Thyroid gland (tissue), 4 donors: ENCODE results near the gene IQCC. TPM values are rescaled to one million over a fixed set of nuclear protein-coding genes. Genes with fewer than 3 reads are reported as not detected.

Experiments used
- DNase-seq, 2 donors: peaks; one replicate each; pipeline ENCODE4 v3.0.0-alpha.2; 2019
- H3K27ac ChIP-seq, 3 donors: fragments of 200-600 bp; sonication (generic); 1 replicate in 2 of 3; 2 replicates in 1 of 3; pipeline ENCODE4 v1.5.1; 2016 to 2019; ENCODE audit warnings: mild to moderate bottlenecking in 1 of 3, moderate library complexity in 1 of 3
- H3K27me3 ChIP-seq: fragments of 200-600 bp; sonication (generic); one replicate; pipeline ENCODE4 v1.5.1; 2019
- H3K36me3 ChIP-seq, 2 donors: fragments of 200-600 bp; sonication (generic); one replicate each; pipeline ENCODE4 v1.5.1; 2016 to 2019
- H3K4me1 ChIP-seq, 2 donors: fragments of 200-600 bp; sonication (generic); one replicate each; pipeline ENCODE4 v1.5.1; 2017 to 2019
- H3K4me3 ChIP-seq, 3 donors: fragments of 200-600 bp; sonication (generic); replicated peaks in 1 of 3; 1 replicate in 2 of 3; 2 replicates in 1 of 3; pipeline ENCODE4 v1.5.1; 2016; ENCODE audit warnings: mild to moderate bottlenecking in 1 of 3
- H3K9me3 ChIP-seq: fragments of 200-600 bp; sonication (generic); one replicate; pipeline ENCODE4 v1.5.1; 2017
- POLR2A ChIP-seq, 2 donors: fragments of 450-650 bp; IDR thresholded peaks; one replicate each; pipeline ENCODE4 v1.6.1; 2017; ENCODE audit warnings: antibody characterized with exemption in 2 of 2, mild to moderate bottlenecking in 2 of 2, moderate library complexity in 1 of 2
- WGBS, 2 donors: methylation state at CpG; one replicate each; pipeline ENCODE4 v1.1.5; 2017; 5-methylcytosine and 5-hydroxymethylcytosine counted together
- intact Hi-C: fragments of 100-400 bp; cut with DNase I; formaldehyde crosslinking; loops from one replicate; pipeline ENCODE4 v1.15.1; 2023
- total RNA-seq, 4 donors: library from RNA; depleted of rRNA; stranded (reverse); fragments of >200 nt; gene quantifications; one replicate each; pipeline ENCODE4 v1.2.3, GENCODE V29; 2016
- TF ChIP-seq, protein P1 (sequence below), 6 experiments: fragments of 200-600 bp in 3 of 6; fragments of 450-650 bp in 3 of 6; sonication (generic) in 3 of 6; IDR thresholded peaks; one replicate each; pipeline ENCODE4 v1.5.1; 2016 to 2019; ENCODE audit warnings: antibody characterized with exemption in 6 of 6, mild to moderate bottlenecking in 2 of 6, inconsistent platforms in 1 of 6, moderate library complexity in 1 of 6

Gene IQCC
- total RNA-seq, 4 donors from 2014 or later: 5.4 to 8.4 (median 6.7) TPM

DNA sequence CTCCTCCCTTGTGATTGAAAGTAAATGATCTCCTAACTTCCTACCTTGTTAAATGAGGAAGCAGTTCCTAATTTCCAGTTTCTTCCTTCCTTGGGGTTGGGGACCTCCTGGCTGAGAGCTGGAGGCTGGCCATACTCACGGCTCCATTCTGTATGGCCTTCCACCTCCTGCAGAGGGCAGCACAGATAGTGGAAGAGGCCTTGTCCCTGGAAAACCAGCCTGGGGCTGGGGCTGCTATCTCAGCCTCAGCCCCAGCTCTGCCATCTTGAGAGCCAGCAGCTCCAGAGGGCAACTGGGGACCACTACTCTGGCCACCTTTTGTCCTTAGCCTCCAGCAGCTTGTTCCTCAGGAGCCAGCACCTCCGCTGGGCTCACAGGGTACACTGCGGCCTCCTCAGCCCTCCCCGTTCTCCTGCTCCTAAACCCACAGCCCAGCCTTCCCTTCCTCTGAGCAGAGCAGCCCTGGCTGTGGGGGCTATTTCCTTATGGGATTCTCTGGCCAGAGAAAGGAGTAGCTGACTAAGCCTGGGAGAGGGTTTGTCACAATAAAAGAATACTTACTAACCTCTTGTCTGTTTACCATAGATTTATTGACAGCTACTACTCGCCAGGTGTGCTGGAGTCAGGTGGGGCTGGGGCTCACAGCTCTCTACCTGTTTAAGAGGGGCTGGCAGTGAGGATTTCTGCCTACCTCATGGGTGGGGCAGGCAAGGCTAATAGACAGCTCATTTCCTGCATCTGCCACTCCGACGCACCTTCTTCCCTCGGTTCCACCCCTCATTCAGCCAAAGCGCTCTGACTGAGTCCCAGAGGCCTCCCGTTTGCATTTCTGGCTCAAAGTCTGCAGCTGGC, 10.4 kb downstream of the IQCC start:
- 83 to 92% methylated on average over 9 to 10 of the region's 10 CpGs for WGBS, 2 donors
- H3K4me3 ChIP-seq: no peak overlapping the region
- H3K9me3 ChIP-seq: no peaks in the 10 kb centered on the region
- H3K27ac ChIP-seq: peak overlapping the region in 2 of 3 donors; percentile 27 to 32
- no peaks in the 10 kb centered on the region for H3K27me3 ChIP-seq
- intact Hi-C loops: no loop called here
- peak; percentile 66 to 69 for DNase-seq
- peaks cover 11 to 23% of the 10 kb centered on the region in 2 donors for H3K36me3 ChIP-seq
- TF ChIP-seq, protein P1, sequence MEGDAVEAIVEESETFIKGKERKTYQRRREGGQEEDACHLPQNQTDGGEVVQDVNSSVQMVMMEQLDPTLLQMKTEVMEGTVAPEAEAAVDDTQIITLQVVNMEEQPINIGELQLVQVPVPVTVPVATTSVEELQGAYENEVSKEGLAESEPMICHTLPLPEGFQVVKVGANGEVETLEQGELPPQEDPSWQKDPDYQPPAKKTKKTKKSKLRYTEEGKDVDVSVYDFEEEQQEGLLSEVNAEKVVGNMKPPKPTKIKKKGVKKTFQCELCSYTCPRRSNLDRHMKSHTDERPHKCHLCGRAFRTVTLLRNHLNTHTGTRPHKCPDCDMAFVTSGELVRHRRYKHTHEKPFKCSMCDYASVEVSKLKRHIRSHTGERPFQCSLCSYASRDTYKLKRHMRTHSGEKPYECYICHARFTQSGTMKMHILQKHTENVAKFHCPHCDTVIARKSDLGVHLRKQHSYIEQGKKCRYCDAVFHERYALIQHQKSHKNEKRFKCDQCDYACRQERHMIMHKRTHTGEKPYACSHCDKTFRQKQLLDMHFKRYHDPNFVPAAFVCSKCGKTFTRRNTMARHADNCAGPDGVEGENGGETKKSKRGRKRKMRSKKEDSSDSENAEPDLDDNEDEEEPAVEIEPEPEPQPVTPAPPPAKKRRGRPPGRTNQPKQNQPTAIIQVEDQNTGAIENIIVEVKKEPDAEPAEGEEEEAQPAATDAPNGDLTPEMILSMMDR (IDR thresholded peaks at IDR 0.05): peak; percentile 40 to 75 (median 62)
- TF ChIP-seq POLR2A (IDR thresholded peaks at IDR 0.05): no peak
- H3K4me1 ChIP-seq: peaks cover 8 to 19% of the 10 kb centered on the region in 2 donors

DNA sequence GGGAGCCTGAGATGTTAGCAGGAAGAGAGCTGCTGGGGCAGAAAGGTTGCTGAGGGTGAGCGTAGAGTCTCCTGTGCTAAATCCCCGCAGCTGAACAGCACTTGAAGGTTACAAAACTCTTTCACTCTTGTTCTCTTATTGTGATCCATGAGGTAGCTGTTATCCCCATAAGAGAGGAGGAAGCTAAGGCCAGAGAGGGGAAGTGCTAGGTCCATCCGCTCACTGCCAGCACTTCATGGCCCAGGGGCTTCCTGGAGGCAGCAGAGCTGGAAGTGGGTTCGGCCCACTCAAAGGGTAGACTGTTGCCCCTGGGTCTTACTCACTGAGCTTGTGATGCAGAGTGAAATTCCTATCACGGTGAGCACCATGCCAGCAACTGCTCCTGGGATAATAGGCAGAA, 11.1 kb downstream of the IQCC start:
- TF ChIP-seq POLR2A (IDR thresholded peaks at IDR 0.05): no peak
- no peak overlapping the region for H3K27ac ChIP-seq
- H3K9me3 ChIP-seq: no peaks in the 10 kb centered on the region
- intact Hi-C loops: no loop called here
- WGBS, 2 donors: 88 to 92% methylated on average over 5 of the region's 5 CpGs
- no peak for DNase-seq
- peaks cover 15 to 26% of the 10 kb centered on the region in 2 donors for H3K4me1 ChIP-seq
- H3K4me3 ChIP-seq: no peak overlapping the region
- H3K36me3 ChIP-seq: peaks cover 11 to 23% of the 10 kb centered on the region in 2 donors
- H3K27me3 ChIP-seq: no peaks in the 10 kb centered on the region

DNA sequence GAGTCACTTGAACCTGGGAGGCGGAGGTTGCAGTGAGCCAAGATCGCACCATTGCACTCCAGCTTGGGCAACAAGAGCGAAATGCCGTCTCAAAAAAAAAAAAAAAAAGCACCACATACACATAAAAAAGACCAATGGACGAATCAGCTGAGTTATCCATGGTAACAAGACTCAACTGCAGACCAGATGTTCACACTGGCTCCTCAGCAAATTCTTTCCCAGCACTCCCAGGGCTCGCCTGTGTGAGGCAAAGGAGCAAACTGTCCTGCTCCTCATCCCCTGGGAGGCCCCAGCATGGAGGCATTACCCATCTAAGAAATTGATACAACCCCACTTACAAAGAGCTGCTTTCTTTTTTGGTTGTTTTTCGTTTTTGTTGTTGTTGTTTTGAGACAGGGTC, 13.6 kb downstream of the IQCC start:
- H3K36me3 ChIP-seq: peaks cover 11 to 26% of the 10 kb centered on the region in 2 donors

DNA sequence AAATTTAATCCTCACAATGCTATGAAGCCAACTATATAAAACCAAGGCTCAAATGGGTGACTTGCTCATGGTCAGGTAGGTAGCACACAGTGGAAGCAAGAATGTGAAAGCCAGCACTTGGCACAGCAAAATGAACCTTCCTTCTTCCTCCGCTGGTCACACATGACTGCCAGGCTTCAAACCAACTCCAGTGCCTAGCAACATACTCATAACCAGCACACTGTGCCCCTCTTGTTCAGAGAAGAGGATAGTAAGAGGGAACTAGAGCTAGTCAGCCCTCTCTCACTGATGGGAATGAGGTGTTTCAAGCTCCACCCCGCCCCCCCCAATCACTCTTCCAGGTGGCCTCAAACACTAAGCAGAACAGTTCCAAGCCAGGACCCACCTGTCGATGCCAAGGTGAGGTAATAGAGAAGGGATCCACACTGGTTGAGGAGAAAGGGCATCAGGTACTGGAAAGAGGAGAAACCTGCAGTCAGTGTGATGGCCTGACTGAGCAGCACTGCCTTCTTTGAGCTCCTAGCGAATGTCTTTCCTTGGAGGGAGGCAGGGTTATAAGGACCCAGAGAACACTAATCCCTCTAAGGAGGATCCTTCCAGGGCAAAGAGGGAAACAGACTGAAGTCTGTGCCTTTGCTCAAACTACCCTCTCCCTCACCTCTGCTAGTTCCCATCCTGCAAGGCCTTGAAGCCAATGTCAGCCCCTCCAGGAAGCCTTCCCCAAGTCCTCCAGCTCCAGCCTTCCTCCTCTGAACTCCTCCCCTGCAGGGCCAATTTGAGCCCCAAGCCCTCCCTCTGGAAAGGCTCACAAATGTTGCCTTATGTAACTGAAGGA, 15.5 kb downstream of the IQCC start:
- DNase-seq: peak; percentile 90 to 97
- Histone ChIP-seq H3K36me3 (peaks cover 26 to 31% of the 10 kb centered on the region in 2 donors), H3K4me3 (peak overlapping the region in 1 of 3 donors; percentile 99), H3K4me1 (peaks cover 27 to 39% of the 10 kb centered on the region in 2 donors), H3K9me3 (no peaks in the 10 kb centered on the region), H3K27me3 (no peaks in the 10 kb centered on the region), H3K27ac (peak overlapping the region; percentile 57 to 89 (median 84))
- intact Hi-C loops: loop anchor here (10.0 kb wide), 1 partner anchor 174 kb away; the partner anchor contains the start of gene BSDC1
- TF ChIP-seq POLR2A (IDR thresholded peaks at IDR 0.05): peak in 1 of 2 donors; percentile 61
- TF ChIP-seq, protein P1 (IDR thresholded peaks at IDR 0.05): no peak
- 39 to 43% methylated on average over 4 of the region's 4 CpGs for WGBS, 2 donors

More for the DNA sequence above, 13.6 kb downstream of the IQCC start:
- peaks cover 27 to 40% of the 10 kb centered on the region in 2 donors for H3K4me1 ChIP-seq
- H3K27ac ChIP-seq: peak overlapping the region in 1 of 3 donors; percentile 28
- H3K27me3 ChIP-seq: no peaks in the 10 kb centered on the region
- 86 to 88% methylated on average over 7 of the region's 7 CpGs for WGBS, 2 donors
- no peak for DNase-seq
- intact Hi-C loops: no loop called here
- no peaks in the 10 kb centered on the region for H3K9me3 ChIP-seq
- H3K4me3 ChIP-seq: no peak overlapping the region
- TF ChIP-seq, protein P1 (IDR thresholded peaks at IDR 0.05): no peak
- TF ChIP-seq POLR2A (IDR thresholded peaks at IDR 0.05): no peak

DNA sequence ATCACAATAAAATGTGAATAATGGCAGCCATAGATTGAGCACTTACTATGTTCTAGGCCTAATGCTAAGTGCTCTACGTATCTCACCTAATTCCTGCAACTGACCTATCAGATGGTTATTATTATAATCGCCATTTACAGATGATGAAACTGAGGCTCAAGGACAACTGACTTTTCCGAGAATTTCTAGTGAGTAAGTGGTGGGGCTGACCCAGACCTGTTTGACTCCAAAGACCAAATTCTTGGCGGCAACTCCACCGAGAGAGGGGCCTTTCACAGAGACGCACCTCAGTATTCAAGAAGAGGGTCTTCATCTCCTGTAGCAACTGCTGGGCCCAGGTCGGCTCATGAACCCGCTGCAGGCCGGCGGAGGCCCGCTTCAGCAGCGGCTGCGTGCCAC, 16.1 kb downstream of the IQCC start:
- intact Hi-C loops: loop anchor here (10.0 kb wide), 1 partner anchor 173 kb away; the partner anchor contains the start of gene BSDC1
- peaks cover 27 to 36% of the 10 kb centered on the region in 2 donors for H3K4me1 ChIP-seq

More for the DNA sequence above, 16.1 kb downstream of the IQCC start:
- H3K36me3 ChIP-seq: peaks cover 28 to 31% of the 10 kb centered on the region in 2 donors
- peak overlapping the region; percentile 61 to 99 (median 90) for H3K4me3 ChIP-seq
- H3K27me3 ChIP-seq: no peaks in the 10 kb centered on the region
- H3K9me3 ChIP-seq: no peaks in the 10 kb centered on the region
- WGBS, 2 donors: 5 to 22% methylated on average over 5 to 13 of the region's 13 CpGs
- no peak for DNase-seq
- no peak for TF ChIP-seq POLR2A (IDR thresholded peaks at IDR 0.05)
- TF ChIP-seq, protein P1 (IDR thresholded peaks at IDR 0.05): no peak
- peak overlapping the region; percentile 57 to 89 (median 84) for H3K27ac ChIP-seq
